GM19455 (cell line): ENCODE data around the gene ATP6V0E1.
A peak's percentile ranks its signal among the peaks of the same experiment; 100 is the strongest.

Source experiments
- ATAC-seq: cut with Tn5 transposase; IDR thresholded peaks from one replicate; pipeline ENCODE4 v1.9.1; 2021; ENCODE audit not compliant: unreplicated experiment

ATP6V0E1 gene

DNA sequence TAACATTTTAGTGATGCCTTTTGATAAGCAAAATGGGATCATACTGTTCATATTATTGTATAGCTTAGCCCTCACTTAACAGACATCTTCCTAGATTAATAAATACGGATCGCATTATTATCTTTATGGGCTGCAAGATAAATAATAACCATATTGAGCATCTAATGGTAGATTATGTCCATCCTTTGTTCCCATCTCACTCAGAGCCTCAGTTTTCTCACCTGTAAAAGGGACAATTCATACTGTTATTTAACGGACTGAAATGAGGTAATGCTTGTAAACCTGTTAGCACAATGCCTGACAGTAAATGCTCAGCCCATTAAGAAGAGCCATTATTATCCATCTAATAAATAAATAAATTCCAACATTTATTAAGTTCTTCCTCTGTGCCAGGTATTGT is 27.3 kb upstream of the ATP6V0E1 start:
- no peak for ATAC-seq

DNA sequence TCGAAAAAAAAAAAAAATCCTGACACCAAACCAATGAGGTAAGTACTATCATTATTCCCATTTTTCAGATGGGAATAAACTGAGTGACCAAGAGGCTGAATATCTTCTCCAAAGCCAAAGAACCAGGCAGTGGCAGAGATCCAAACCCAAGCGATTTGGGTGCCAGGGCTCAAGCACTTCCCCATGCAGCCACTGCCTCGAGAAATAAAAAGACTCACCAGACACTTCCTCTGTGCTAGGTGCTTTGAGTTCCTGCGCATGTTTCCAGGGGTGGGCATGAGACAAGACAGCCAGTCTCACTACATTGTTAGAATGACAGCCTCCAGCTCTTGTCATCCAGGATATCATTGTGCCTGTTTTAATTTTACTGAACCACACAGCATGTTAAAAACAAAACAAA is 26.6 kb upstream of the ATP6V0E1 start:
- no peak for ATAC-seq

DNA sequence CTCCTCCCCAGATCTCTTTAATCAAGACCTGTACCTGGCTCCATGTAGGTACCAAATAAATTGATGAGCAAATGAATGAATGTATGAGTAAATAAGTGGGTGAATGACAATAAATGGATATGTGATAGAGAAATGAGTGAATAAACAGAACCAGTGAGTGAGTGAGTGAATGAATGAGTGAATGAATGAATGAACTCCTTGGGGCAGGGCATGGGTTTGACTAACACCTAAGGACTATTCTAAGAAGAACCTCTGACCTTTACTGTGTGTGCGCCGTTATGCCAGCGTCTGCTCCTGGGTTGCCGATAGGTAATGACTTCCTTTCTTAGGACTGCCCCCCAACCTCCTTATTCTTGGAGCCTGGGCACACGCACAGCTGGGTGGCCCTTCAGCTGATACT is 26.1 kb upstream of the ATP6V0E1 start:
- ATAC-seq, result no peak

DNA sequence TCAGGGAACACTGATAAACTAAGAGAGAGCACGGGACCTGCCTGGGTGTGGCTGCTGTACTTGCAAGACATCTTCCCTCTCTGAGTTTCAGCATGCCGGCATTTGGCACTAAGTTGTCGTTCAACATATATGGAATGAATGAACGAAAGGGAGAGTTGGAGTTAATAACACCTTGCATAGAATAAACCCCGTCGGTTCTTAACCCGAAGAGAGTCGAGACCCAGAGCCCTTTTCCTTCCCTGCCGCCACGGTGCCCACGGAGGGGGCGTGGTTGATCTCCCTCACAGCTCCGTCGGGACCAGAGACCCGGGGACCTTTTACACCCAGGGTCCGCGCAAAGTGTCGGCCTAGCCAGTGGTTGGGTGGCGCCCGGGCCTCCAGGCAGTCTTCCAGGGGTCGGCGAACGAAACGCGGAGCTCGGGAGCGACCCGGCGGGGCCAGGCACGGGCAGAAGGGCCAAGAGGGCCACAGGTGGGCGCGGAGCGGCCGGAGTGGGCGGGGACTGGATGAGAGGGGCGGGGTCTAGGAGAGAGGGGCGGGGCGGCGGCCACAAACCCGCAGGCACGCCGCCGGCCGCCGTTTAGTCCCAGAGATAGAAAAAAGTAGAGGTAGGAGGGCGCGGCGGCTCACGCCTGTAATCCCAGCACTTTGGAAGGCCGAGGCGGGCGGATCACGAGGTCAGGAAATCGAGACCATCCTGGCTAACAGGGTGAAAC is 25.1 kb upstream of the ATP6V0E1 start:
- ATAC-seq, result peak; percentile 54

DNA sequence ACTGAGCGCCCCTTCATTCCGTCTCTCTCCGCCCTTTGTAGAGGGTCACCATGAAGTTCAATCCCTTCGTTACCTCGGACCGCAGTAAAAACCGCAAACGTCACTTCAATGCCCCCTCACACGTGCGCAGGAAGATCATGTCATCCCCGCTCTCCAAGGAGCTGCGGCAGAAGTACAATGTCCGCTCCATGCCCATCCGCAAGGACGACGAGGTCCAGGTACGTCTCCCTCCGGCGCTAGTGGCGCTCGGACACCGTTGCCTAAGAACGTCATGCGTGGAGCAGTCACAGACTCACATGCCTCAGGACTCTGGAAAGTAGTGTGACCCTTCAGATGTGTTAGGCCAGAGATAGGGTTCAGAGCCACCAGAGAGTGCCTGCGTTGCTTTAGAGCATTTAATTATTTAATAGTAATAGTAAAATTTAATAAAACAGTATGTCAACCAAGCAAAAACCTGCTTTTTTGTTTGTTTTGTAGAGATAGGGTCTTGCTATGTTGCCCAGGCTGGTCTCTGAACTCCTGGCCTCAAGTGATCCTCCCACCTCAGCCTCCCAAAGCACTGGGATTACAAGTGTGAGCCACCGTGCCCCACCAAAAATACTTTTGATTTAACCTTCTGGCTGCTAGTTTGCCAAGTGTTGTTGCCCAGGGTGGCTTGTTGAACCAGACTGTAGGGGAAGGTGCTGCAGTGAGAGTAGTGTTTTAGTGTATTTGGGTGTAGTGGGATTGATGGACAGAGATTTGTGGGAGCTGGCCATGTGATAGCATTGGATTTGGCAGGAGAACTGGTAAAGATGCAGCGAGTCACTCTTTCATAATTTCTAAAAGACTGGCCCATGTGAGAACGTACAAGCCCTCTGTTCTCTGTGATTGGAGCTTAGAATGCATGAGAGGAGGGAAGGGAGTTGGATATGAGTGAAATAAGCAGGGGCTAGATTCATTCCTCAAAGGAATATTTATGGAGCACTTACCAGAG is 23.5 kb upstream of the ATP6V0E1 start:
- no peak for ATAC-seq

DNA sequence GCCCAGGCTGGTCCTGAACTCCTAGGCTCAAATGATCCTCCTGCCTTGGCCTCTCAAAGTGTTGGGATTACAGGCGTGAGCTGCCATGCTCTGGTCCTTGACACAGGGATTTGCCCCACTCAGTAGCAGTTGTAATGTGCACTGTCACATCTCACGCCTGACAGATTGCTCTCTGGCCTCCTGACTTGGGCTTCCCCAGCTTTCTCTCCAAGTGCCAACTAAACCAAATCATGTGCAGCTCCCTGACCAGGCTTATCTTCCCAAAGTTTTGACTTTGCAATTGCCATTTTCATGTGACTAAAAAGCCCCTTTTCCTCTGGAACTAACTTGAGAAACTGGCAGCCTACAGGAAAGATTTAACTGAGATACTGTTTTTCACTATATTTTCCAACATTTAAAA is 13.7 kb upstream of the ATP6V0E1 start:
- no peak for ATAC-seq

DNA sequence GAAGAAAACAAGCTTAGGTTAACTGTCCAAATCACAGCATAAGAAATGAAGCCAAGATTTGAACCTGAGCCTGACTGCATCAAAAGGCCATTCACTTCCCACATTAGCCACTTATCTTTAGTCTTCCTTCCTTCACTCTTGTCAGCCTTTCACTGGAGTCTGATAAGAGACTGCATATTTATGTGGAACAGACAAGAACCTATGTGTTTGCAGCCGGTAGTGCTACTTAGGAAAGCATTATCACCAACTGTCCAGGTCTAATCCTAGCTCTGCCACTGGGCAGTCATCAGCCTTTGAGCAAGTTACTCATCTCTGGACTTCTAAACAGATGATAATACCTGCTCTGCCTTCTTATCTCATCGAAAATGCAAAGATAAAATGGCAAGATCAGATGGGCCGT is 12.1 kb upstream of the ATP6V0E1 start:
- no peak for ATAC-seq

DNA sequence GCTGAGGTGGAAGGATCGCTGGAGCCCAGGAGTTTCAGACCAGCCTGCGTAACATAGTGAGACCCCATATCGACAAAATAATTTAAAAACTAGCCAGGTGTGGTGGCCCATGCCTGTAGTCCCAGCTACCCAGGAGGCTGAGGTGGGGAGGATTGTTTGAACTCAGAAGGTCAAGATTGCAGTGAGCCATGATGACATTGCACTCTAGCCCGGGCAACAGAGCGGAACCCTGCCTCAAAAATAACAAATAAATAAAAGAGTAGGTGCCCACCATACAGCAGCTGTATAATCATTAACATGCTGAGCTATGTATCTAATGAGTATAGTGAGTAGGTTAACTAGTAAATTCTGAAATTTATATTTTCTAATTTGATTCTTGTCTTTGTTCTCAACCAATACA is 11.0 kb upstream of the ATP6V0E1 start:
- no peak for ATAC-seq

DNA sequence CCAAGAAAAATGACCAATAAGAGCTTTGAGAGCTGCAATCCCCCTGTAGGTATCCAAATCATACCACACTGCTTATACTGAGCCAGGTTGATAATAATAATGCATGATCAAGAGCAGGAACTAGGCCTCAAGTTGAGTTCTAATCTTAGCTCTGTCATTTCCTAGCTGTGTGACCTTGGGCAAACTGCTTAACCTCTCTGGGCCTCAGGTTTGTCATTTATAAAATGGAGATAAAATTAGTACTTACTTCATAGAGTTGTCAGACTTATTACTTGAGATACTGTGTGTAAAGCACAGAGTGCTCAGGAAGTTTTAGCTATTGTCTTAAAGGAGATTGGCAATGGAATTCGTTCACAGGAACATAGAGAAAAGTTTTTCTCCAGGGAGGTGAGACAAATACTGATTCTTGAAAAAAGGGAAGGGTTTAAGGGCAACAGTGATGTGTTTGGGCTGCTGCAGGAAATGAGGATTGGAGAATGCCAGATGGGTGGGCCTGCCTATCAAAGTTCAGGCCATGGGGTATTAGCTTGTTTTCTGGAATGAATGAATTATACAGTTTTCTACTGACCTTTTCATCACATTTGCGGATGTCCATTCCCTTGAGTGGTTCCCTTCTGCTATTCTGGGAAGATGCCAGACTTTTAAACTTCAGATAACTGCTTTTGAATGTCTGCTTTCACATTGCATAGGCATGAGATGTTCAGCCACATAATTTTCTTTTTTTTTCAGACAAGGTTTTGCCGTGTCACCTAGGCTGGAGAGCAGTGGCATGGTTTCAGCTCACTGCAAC is 10.2 kb upstream of the ATP6V0E1 start:
- ATAC-seq, result no peak

DNA sequence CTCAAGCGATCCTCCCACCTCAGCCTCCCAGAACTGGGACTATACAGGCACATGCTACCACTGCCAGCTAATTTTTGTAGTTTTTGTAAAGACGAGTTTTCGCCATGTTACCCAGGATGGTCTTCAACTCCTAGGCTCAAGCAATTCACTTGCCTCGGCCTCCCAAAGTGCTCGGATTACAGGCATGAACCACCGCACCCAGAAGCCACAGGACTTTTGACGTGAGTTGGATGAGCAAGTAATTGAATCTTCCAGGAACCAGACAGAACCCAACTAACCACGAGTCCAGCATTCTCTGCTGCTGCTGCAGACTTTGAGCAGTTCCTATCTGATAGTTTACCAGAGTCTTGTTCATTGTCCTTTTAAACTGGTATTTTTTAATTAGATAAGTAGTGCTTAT is 9.6 kb upstream of the ATP6V0E1 start:
- ATAC-seq, result no peak

DNA sequence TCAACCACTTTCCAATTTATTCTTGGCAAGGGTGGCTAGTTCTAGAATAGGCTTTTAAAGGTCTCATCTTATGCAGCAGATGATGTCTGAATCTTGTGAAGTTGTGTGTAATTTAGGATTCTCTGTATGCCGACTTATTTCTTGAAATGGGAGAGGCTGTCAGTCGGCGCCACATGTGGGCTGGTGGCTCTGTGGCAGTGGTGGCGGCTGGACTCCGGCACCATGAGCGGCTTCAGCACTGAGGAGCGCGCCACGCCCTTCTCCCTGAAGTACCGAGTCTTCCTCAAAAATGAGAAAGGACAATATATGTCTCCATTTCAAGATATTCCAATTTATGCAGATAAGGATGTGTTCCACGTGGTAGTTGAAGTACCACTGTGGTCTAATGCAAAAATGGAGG is 8.3 kb upstream of the ATP6V0E1 start:
- ATAC-seq, result no peak

DNA sequence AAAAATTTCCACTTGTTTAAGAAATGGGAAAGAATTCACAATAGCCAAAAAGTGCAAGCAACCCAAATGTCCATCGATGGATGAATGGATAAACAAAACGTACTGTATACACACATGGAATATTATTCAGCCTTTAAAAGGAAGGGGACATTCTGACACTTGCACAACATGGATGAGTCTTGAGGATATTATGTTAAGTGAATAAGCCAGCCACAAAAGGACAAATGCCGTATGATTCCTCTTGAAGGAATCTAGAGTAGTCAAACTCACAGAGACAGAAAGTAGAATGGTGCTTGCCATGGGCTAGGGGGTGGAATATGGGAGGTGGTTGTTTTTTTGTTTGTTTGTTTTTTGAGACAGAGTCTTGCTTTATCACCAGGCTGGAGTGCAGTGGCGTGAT is 3.8 kb upstream of the ATP6V0E1 start:
- no peak for ATAC-seq

DNA sequence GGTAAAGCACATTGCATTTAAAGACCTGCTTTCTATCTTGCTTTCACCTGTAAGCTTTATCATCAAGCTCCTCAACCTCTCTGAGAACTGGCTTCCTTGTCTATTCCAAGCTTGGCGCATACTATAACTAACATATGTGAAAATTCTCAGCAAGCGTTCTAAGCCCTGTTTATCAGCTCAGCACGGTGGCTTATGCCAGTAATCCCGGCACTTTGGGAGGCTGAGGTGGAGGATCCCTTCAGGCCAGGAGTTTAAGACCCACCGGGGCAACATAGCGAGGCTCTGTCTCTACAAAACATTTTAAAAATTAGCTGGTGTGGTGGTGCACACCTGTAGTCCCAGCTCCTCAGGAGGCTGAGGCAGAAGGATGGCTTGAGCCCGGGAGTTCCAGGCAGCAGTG is 1.6 kb upstream of the ATP6V0E1 start:
- ATAC-seq, result no peak

DNA sequence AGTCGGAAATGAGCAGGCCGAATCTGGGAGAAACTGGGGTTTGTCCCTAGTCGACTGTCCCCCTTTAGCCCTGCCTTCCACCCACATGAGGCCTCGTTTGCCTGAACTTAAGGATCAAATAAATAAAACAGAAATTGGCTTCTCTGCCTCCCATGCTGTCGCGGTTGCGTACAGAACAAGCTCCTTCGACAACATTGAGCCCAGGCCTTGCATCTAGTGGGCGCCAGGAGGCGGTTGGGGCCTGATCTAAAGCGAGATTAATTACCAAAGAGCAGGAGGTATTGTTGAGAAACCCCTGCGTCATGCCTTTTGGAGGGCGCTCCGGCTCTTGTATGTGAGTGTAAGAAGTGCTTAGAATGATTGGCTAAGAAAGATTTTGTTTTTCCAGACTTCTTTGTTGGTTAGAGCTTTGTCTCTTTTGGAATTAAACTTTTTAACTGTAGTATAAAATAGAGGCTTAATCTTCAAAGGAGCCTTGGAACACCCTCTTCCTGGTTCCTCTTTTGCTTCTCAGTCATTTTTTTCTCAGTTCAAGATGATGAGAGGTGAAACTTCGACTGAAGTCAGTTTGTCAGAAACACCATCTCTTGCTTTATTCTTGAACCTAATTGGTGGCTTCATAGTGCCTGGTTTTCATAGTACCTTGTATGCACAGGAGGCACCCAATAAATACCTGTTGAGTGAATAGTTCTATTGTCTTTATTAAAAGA is 828 bp downstream of the ATP6V0E1 start:
- peak; percentile 65 for ATAC-seq

DNA sequence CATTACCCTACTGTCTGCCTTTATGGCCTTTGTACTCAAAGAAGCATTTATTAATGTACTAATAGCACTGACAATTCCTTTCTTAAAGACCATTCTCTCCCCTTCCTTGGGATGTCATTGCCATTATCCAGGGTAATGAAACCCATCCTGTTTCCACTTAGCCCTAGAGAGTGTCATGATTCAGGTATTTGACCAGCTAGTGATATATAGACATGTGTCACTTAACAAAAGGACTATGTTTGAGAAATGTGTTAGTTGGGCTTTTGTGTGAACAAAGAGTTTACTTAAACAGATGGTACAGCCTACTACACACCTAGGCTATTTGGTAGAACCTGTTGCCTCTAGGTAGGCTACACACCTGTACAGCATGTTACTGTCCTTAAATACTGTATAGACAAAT is 2.0 kb downstream of the ATP6V0E1 start:
- ATAC-seq, result no peak

DNA sequence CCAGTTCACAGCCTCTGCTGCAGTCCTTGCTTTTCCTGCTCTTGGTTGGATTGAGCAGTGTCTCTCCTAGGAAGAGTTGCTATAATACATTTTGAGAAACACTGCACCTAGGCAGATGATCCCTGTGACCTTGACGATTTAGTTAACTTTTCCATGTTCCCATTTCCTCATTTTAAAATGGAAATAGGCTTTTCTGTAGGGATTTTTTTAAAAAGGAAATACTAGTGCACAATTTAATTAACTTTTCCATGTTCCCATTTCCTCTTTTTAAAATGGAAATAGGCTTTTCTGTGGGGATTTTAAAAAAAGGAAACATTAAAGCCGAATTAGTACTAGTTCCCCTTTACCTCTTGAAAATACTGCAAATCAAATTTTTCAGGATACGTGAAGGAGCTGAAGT is 4.7 kb downstream of the ATP6V0E1 start:
- no peak for ATAC-seq

DNA sequence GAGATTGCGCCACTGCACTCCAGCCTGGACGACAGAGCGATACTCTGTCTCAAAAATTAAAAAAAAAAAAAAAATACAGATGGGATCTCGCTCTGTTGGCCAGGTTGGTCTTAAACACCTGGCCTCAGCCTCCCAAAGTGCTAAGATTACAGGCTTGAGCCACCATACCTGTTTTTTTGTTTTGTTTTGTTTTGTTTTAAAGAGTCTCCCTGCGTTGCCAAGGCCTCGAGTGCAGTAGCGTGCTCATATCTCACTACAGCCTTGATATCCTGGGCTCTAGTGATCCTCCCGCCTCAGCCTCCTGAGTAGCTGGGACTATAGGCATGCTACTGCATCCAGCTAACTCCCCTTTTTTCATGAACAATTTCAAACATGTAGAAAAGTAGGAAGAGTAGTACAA is 7.2 kb downstream of the ATP6V0E1 start:
- ATAC-seq, result no peak

DNA sequence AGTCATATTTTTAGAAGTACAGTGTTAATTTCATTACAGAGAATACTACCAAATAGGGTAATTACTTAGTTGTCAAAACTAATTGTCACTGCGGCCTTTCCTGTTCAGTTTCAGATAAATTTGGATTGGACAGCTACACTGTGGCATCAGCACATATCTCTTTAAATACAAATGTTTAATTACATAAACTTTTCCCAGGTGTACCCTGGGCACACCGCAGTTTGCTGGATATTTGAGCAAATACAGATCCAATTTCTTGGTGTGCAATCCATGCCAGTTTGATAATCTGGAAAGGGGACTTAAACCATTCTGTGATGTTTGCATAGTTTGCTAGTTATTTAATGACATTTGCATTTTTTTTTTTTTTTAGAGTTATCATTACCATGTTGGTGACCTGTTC is 10.8 kb downstream of the ATP6V0E1 start:
- no peak for ATAC-seq

DNA sequence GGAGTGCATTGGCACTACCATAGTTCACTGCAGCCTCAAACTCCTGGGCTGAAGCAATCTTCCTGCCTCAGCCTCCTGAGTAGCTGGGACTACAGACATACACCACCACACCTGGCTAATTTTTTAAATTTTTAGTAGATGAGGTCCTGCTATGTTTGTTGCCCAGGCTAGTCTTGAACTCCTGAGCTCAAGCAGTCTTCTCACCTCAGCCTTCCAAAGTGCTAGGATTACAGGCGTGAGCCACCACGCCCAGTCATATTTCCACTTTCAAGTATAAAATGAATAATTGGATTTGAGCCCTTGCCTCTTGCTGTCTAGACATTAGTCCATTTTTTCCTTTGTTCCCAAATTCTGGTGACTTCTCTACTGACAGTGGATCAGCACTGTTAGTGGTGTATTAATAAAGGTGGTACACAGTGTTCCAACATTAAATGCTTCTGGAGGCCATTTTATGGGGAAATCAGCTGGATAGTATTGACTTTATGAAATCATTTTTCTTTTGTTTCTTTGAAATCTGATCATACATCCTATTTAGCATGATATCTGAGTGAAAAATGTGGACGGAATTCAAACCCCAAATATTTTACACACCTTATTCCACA is 15.9 kb downstream of the ATP6V0E1 start:
- no peak for ATAC-seq

DNA sequence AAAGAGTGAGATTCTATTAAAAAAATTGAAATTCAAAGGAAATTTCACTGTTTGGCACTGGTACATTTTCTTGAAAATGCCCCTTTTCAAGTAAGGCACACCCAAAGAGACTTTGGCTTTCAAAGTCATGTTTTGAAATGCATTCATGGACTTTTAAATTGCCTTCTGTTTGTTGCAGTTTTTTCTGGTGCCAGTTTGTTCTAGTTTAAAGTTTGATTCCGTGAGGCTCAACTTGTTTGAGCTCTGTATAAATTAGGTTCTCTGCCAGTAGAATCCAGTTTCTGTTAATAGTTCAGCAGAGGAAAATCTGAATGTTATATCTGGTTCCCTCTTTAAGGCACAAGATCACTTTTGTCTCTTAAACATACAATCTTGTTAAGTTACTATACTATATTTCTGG is 16.4 kb downstream of the ATP6V0E1 start:
- ATAC-seq, result no peak
